ENCODE results near the gene PSMD1.
"Not testable (repeated sequence)": the region's sequence is repeated elsewhere in the genome, so short reads cannot be mapped to it uniquely, and the experiment has no call there.

The PSMD1 gene

DNA sequence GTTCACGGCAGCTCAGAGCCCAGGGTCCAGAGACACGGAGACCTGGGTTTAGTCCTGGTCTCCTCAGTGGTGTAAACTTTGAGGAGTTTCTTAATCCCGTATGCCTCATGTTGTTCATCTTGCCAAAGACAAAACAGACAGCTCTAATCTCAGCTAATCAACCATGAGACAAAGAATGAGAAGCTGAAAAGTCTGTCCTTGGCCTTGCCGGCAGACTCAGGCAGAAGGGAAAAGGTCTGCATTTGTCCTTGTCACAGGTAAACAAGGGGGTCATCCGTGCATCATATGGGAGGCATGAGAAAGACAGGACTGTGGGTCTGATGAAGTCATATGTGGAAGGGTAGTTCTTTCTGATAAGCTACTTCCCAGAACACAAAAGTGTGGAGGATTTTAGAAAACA lies 139.9 kb downstream of the PSMD1 start:
- H3K9ac ChIP-seq: no peak overlapping the region
- no peak overlapping the region for H3K4me2 ChIP-seq
- H3K27ac ChIP-seq: no peak overlapping the region
- no peak overlapping the region for H3K4me3 ChIP-seq (IDR thresholded peaks at IDR 0.05; ENCODE audit: insufficient read depth, low read depth, low read length)
- no peaks in the 10 kb centered on the region for H3K36me3 ChIP-seq (ENCODE audit: insufficient read depth)
- no peak overlapping the region for H2AFZ ChIP-seq (ENCODE audit: low read depth)
- TF ChIP-seq, protein P1, sequence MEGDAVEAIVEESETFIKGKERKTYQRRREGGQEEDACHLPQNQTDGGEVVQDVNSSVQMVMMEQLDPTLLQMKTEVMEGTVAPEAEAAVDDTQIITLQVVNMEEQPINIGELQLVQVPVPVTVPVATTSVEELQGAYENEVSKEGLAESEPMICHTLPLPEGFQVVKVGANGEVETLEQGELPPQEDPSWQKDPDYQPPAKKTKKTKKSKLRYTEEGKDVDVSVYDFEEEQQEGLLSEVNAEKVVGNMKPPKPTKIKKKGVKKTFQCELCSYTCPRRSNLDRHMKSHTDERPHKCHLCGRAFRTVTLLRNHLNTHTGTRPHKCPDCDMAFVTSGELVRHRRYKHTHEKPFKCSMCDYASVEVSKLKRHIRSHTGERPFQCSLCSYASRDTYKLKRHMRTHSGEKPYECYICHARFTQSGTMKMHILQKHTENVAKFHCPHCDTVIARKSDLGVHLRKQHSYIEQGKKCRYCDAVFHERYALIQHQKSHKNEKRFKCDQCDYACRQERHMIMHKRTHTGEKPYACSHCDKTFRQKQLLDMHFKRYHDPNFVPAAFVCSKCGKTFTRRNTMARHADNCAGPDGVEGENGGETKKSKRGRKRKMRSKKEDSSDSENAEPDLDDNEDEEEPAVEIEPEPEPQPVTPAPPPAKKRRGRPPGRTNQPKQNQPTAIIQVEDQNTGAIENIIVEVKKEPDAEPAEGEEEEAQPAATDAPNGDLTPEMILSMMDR (conservative IDR thresholded peaks at IDR 0.05; ENCODE audit: low read depth, low read length): no peak
- no peaks in the 10 kb centered on the region for H4K20me1 ChIP-seq (ENCODE audit: insufficient read depth)
- H3K27me3 ChIP-seq (ENCODE audit: insufficient read depth, low read depth): no peaks in the 10 kb centered on the region
- H3K4me1 ChIP-seq (ENCODE audit: low read depth, poor library complexity, severe bottlenecking): peaks cover 4% of the 10 kb centered on the region
- no peaks in the 10 kb centered on the region for H3K79me2 ChIP-seq (ENCODE audit: insufficient read depth, low read depth)

DNA sequence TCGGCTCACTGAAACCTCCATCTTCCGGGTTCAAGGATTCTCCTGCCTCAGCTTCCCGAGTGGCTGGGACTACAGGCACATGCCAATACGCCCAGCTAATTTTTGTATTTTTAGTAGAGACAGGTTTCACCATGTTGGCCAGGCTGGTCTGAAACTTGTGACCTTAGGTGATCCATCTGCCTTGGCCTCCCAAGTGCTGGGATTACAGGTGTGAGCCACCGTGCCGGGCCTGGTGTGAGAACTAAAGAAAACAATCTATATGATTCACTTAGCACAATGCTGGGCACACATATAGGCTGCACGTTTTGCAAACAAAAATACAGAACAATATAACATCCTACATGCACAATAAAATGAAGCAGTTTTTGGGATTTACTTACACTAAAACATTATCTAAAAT lies 140.5 kb downstream of the PSMD1 start:
- not testable (repeated sequence) for H3K36me3 ChIP-seq (ENCODE audit: insufficient read depth); H3K27me3 ChIP-seq (ENCODE audit: insufficient read depth, low read depth); H3K4me1 ChIP-seq (ENCODE audit: low read depth, poor library complexity, severe bottlenecking); H4K20me1 ChIP-seq (ENCODE audit: insufficient read depth); H3K27ac ChIP-seq; H3K4me3 ChIP-seq (IDR thresholded peaks at IDR 0.05; ENCODE audit: insufficient read depth, low read depth, low read length); H3K79me2 ChIP-seq (ENCODE audit: insufficient read depth, low read depth); H3K9ac ChIP-seq
- Histone ChIP-seq H2AFZ (ENCODE audit: low read depth) (peak overlapping the region; percentile 99), H3K4me2 (peak overlapping the region; percentile 52; the same call in 1 of the 2 replicates)

DNA sequence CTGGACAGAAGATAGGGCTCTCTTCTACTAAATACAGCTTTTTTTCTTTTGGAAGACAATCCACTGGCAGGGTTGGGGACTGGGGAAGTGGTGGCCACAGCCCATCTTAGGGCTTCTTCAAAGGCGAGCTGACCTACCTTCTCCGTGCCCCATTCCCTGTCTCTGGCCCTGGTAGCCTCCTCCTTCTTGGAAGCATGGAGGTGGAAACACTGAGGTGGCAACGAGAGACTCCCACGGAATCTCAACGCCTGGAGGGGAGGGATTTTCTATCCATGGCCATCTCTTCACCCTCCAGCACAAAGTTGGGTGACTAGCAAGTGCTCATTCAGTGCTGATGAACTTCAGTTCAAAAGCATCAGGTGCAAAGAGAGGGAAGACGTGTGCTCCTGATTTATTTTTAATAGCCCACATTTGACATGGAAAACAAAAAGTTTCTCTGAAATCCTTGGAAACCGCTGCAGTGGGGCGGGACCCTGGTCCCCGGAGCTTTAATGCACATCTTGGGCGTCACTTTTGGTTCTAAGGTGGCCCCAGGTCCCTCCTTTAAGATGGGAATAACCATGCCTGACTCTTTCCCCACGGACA lies 141.1 kb downstream of the PSMD1 start:
- Histone ChIP-seq H3K27ac (no peak overlapping the region), H3K4me3 (IDR thresholded peaks at IDR 0.05; ENCODE audit: insufficient read depth, low read depth, low read length) (peak overlapping the region; percentile 89), H3K9ac (no peak overlapping the region), H4K20me1 (ENCODE audit: insufficient read depth) (no peaks in the 10 kb centered on the region), H3K36me3 (ENCODE audit: insufficient read depth) (no peaks in the 10 kb centered on the region), H2AFZ (ENCODE audit: low read depth) (peak overlapping the region; percentile 99), H3K27me3 (ENCODE audit: insufficient read depth, low read depth) (no peaks in the 10 kb centered on the region), H3K4me1 (ENCODE audit: low read depth, poor library complexity, severe bottlenecking) (peaks cover 4% of the 10 kb centered on the region), H3K79me2 (ENCODE audit: insufficient read depth, low read depth) (no peaks in the 10 kb centered on the region), H3K4me2 (peak overlapping the region; percentile 52)
- TF ChIP-seq, protein P1 (conservative IDR thresholded peaks at IDR 0.05; ENCODE audit: low read depth, low read length): no peak

DNA sequence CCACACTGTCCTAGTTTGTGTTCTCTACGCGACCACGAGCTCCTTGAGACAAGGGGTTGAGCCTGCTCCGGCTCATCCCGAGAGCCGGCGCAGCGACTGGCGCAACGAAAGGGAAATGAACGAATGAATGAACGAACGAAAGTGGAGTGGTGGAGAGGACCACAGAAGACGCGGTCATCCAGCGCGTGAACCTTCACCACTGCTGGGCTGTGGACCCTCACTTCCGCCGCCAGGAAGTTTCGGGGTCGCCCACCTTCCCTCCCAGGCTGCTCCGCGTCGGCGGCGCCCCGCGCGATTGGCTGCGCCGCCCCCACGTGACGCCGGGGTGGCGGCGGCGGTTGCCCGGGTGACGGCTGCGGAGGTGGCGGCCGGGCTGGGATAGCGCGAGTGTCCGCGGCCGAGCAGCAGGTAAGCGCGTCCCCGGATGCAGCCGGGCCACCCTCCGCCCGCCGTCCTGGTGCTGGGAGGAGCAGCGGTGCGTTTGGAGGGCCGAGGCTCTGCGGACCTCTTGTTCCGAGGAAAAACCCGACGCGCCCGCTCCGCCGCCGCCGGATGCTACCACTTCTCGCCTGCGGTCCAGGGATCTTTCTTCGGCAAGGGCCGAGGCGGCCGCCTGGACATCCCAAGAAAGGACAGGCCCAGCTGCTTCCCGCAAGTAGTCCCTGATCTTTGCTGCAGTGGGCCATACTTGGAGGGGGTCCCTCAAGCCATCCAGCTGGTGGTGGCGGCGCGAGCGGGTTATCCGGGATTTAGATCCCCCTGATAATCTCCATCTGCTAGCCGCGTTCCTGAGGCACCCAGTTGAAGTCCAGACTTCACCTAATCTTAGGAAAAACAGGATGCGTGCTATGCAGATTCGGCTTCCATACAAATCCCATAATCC lies 141.9 kb downstream of the PSMD1 start, which contains the start of gene ARMC9:
ARMC9 (plus strand) TSS at position 341 of the 883 bp plus-strand sequence. CDS start 7,608 bp downstream, outside the sequence.
- no peaks in the 10 kb centered on the region for H4K20me1 ChIP-seq (ENCODE audit: insufficient read depth)
- H2AFZ ChIP-seq (ENCODE audit: low read depth): peak within 1 kb of the TSS; percentile 99
- peak within 1 kb of the TSS; percentile 89 for H3K4me3 ChIP-seq (IDR thresholded peaks at IDR 0.05; ENCODE audit: insufficient read depth, low read depth, low read length)
- peaks cover 4% of the 10 kb centered on the region for H3K4me1 ChIP-seq (ENCODE audit: low read depth, poor library complexity, severe bottlenecking)
- no peak within 1 kb of the TSS for H3K27ac ChIP-seq
- TF ChIP-seq, protein P1 (conservative IDR thresholded peaks at IDR 0.05; ENCODE audit: low read depth, low read length): no peak
- H3K9ac ChIP-seq: no peak within 1 kb of the TSS
- H3K79me2 ChIP-seq (ENCODE audit: insufficient read depth, low read depth): no peaks in the 10 kb centered on the region
- H3K27me3 ChIP-seq (ENCODE audit: insufficient read depth, low read depth): no peaks in the 10 kb centered on the region
- no peaks in the 10 kb centered on the region for H3K36me3 ChIP-seq (ENCODE audit: insufficient read depth)
- peak within 1 kb of the TSS; percentile 52 for H3K4me2 ChIP-seq

Data from KMS-11 (cell line).